Heart right ventricle (tissue), 16 donors: ENCODE measurements around the gene FOXD3. TPM values are rescaled to one million over a fixed set of nuclear protein-coding genes. Genes with fewer than 3 reads are reported as not detected.

Experiments
- ATAC-seq, 8 donors: fragments of 200-7000 bp; cut with Tn5 transposase; one replicate each; pipeline ENCODE4 v1.9.1; 2020; ENCODE audit warnings: mild to moderate bottlenecking in 8 of 8, moderate library complexity in 8 of 8, moderate number of reproducible peaks in 1 of 8
- DNase-seq, 2 donors: peaks; one replicate each; pipeline ENCODE4 v3.0.0-alpha.2; 2020
- H3K27ac ChIP-seq, 10 donors: fragments of 200-600 bp; sonication (generic) in 2 of 10; one replicate each; pipeline versions ENCODE4 v1.5.0 to v1.8.0; 2020 to 2022; ENCODE audit warnings: mild to moderate bottlenecking in 3 of 10
- H3K27me3 ChIP-seq, 7 donors: fragments of 200-600 bp; one replicate each; pipeline ENCODE4 v1.8.0; 2021 to 2022; ENCODE audit warnings: mild to moderate bottlenecking in 2 of 7
- H3K36me3 ChIP-seq, 9 donors: fragments of 200-600 bp; sonication (generic) in 1 of 9; one replicate each; pipeline versions ENCODE4 v1.5.0 to v1.8.0; 2020 to 2022; ENCODE audit warnings: mild to moderate bottlenecking in 2 of 9
- H3K4me1 ChIP-seq, 9 donors: fragments of 200-600 bp; sonication (generic) in 1 of 9; one replicate each; pipeline versions ENCODE4 v1.5.0 to v1.8.0; 2020 to 2022; ENCODE audit warnings: mild to moderate bottlenecking in 4 of 9
- H3K4me3 ChIP-seq, 10 donors: fragments of 200-600 bp; sonication (generic) in 2 of 10; one replicate each; pipeline versions ENCODE4 v1.5.0 to v1.8.0; 2020 to 2022; ENCODE audit warnings: mild to moderate bottlenecking in 7 of 10, moderate library complexity in 2 of 10
- H3K9me3 ChIP-seq, 11 donors: fragments of 200-600 bp in 10 of 11; sonication (generic) in 2 of 11; one replicate each; pipeline versions ENCODE4 v1.5.0 to v1.8.0; 2013 to 2022; ENCODE audit warnings: mild to moderate bottlenecking in 2 of 11, control low read depth in 1 of 11, moderate library complexity in 1 of 11
- WGBS, 2 donors: extraction: QIAGEN DNeasy Blood & Tissue Kit; methylation state at CpG; one replicate each; pipeline ENCODE4 v1.1.7; 2013; ENCODE audit warnings: inconsistent platforms in 1 of 2; 5-methylcytosine and 5-hydroxymethylcytosine counted together
- intact Hi-C, 10 donors: fragments of 100-400 bp; cut with DNase I; formaldehyde crosslinking; loops; one replicate each; pipeline versions ENCODE4 v1.11.1 to v1.14.2; 2022
- polyA plus RNA-seq, 2 donors: library from polyadenylated mRNA; stranded (reverse); fragments of 200-250 nt; gene quantifications; one replicate each; pipeline ENCODE4 v1.2.3, GENCODE V29; 2013
- total RNA-seq, 10 donors: library from RNA; stranded (reverse); fragmentation: NEBNext Ultra II Directional in 3 of 10; extraction: Animal tissue kit (Norgen Biotek cat#: 25700) in 3 of 10; gene quantifications; one replicate each; pipeline versions ENCODE4 v1.2.1 to v1.2.4, GENCODE V29; 2021 to 2023
- TF ChIP-seq, protein P1 (sequence below), 9 donors: fragments of 200-600 bp; sonication (generic) in 2 of 9; IDR thresholded peaks; one replicate each; pipeline versions ENCODE4 v1.5.0 to v1.8.0; 2021 to 2022; ENCODE audit warnings: antibody characterized with exemption in 9 of 9, mild to moderate bottlenecking in 5 of 9, moderate library complexity in 1 of 9
- donor health status: Arrhythmogenic right ventricular cardiomyopathy.
- donor health status: ischemic (EF 13 %, LVEDD 7.1; RV severe dilation, severe dysfunction).
- donor health status: healthy with polysubstance abuse.
- donor health status: DM: no; HTN: yes; CAD: no.
- donor health status: DM: no; HTN: no; CAD: no.
- donor health status: ischemic (EF 25% LVEDD 6.9; RV normal size, moderate dysfunction).
- donor health status: ischemic (EF 25% LVEDD 5.7; RV mildly dilated, moderate dysfunction).
- donor health status: healthy.
- donor health status: DM: yes; HTN: yes; CAD: no.
- donor health status: Ischemic cardiomyopathy.
- donor health status: ischemic (EF 35%, LVEDD 5.7; RV mildly dilated, moderate dysfunction).
- donor health status: nonischemic (EF 11% LVEDD 7.7; RV severe dilation, severe dysfunction).
- donor health status: DM: yes; HTN: yes; CAD: no.
- donor health status: PGD.
- donor health status: ischemic (EF 29% LVEDD 5.4; RV normal size, mild dysfunction).
- donor health status: nonischemic (EF 23%, LVEDD 6.1; RV moderate dilation, normal function).

Gene FOXD3
- total and polyA plus RNA-seq, 12 donors = 0.12 to 0.66 (median 0.28) TPM; not detected in 5

DNA sequence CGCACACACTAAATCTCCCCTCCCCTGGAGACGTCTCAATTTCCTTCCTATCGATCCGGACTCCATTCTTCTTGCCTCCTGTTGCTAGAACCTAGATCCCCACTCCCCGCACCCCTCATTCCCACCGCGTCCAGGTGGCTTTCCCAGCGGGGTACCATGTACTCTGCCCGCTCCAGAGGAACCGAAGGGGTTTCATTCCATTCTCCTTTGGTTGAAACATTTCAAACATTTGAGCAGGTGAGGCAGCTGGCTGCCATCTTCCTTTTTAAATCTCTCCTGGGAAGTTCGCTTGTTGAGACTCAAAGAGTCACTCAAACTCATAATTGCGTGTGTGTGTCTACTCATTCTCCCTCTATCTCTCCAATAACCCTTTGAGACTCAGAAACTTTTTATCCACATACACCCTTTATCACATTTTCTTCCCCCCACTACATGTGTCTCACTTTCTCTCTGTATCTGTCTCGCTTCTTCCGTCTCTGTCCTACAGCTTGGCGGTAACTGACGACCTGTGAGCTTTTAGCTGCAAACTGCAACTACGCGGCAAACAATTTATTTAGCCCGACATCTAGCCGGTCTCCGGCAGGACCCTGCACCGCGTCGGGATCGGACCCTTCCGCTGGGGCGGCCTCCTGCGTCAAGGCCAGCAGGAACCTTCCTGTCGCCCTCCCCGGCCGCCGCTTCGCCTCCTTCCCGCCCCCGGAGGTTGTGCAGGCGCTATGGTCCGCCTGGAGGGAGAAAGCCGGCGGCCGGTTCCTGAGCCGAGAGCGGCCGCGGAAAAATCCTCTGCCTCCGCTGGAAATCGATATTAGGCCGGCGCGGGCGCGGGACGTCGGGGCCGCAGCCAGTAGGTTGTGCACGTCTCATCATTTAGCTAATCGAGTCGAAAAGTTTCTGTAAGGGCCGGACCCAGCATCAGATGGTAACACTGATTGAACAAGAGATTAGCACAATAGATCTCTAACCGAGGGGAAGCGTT lies 3.0 kb upstream of the FOXD3 start:
- H3K9me3 ChIP-seq = no peaks in the 10 kb centered on the region
- TF ChIP-seq, protein P1, sequence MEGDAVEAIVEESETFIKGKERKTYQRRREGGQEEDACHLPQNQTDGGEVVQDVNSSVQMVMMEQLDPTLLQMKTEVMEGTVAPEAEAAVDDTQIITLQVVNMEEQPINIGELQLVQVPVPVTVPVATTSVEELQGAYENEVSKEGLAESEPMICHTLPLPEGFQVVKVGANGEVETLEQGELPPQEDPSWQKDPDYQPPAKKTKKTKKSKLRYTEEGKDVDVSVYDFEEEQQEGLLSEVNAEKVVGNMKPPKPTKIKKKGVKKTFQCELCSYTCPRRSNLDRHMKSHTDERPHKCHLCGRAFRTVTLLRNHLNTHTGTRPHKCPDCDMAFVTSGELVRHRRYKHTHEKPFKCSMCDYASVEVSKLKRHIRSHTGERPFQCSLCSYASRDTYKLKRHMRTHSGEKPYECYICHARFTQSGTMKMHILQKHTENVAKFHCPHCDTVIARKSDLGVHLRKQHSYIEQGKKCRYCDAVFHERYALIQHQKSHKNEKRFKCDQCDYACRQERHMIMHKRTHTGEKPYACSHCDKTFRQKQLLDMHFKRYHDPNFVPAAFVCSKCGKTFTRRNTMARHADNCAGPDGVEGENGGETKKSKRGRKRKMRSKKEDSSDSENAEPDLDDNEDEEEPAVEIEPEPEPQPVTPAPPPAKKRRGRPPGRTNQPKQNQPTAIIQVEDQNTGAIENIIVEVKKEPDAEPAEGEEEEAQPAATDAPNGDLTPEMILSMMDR (IDR thresholded peaks at IDR 0.05) = no peak
- peak overlapping the region in 1 of 10 donors; percentile 21 for H3K27ac ChIP-seq
- H3K4me3 ChIP-seq = peak overlapping the region in 1 of 10 donors; percentile 24
- DNase-seq = no peak
- intact Hi-C loops = no loop called here
- WGBS, 2 donors = 6% methylated on average over 60 of the region's 60 CpGs
- no peak for ATAC-seq
- peaks cover 0 to 10% (median 0%) of the 10 kb centered on the region in 9 donors for H3K36me3 ChIP-seq
- peaks cover 3 to 69% (median 39%) of the 10 kb centered on the region in 9 donors for H3K4me1 ChIP-seq
- peaks cover 65 to 100% (median 100%) of the 10 kb centered on the region in 7 donors for H3K27me3 ChIP-seq

DNA sequence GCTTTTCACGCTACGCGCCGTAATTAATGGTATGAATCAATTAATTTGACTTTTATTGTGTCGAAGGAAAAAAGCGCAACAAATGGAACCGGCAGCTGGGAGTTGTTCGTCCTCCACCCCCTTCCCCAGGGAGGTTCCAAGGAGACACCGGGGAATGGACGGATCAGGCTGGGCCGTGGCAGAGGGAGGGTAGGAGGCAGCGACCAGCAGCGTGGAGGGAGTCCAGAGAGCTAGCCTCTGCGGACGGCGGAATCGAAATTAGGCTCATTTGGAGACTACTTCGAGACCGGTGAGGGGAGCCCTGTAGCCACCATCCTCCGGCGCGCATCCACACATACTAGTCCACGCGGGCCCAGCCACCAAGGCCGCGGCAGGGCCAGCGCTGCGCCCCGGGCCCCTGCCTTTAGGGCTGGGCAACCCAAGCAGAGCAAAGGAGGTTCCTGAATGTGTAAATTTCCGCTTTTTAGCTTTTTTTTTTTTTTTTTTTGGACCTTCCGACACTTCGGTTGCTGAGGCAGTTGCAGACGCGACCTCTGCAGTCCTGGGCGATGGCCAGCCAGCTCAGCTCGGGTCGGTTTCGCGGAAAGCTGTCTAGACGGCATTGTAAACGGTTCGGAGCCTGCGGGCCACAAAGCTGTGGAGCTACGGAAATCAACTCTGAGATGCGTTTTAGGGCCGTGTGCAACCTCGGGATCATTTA lies 2.2 kb upstream of the FOXD3 start:
- WGBS, 2 donors = 5 to 9% methylated on average over 47 of the region's 47 CpGs
- Histone ChIP-seq H3K4me1 (peaks cover 3 to 75% (median 42%) of the 10 kb centered on the region in 9 donors), H3K4me3 (peak overlapping the region in 1 of 10 donors; percentile 24), H3K36me3 (peaks cover 0 to 10% (median 0%) of the 10 kb centered on the region in 9 donors), H3K27ac (peak overlapping the region in 1 of 10 donors; percentile 21), H3K27me3 (peaks cover 67 to 100% (median 100%) of the 10 kb centered on the region in 7 donors), H3K9me3 (no peaks in the 10 kb centered on the region)
- no peak for DNase-seq
- no peak for ATAC-seq
- TF ChIP-seq, protein P1 (IDR thresholded peaks at IDR 0.05) = no peak
- intact Hi-C loops = no loop called here

DNA sequence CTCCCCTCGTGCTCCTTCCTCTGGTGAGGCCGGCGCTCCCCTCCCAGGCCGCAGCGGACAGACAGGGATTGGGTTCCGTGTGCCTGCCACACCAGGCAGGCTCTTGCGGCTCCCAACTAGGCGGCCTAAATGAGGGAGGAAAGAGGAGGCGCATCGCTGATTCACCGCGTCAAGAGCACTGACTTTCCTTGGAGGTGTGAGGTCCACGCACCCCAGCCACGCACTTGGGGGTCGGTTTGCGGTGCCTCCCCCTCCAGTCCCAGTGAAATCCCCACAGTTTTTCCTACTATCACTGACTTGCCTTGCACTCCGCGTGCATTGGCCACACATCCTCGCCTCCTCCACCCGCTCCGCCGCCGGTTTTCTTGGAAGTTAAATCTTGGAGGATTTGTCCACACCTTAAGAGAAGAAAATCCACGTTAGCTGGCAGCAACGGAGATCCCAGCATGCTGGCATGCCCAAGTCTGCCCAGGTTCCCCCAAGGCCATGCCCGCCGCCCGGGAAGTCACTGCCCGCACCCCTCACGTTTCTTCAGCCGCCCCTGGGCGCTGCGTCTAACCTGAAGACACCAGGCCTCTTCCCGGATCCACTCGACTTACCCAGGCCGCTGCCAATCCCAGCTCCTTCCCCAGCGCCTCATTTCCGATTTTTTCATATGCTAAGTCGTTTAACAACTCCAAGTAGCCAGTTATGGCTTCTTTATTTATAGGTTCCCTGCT lies 1.1 kb upstream of the FOXD3 start:
- peaks cover 77 to 100% (median 100%) of the 10 kb centered on the region in 7 donors for H3K27me3 ChIP-seq
- DNase-seq = no peak
- 7 to 10% methylated on average over 39 of the region's 39 CpGs for WGBS, 2 donors
- peaks cover 0 to 10% (median 0%) of the 10 kb centered on the region in 9 donors for H3K36me3 ChIP-seq
- intact Hi-C loops = no loop called here
- peaks cover 3 to 77% (median 42%) of the 10 kb centered on the region in 9 donors for H3K4me1 ChIP-seq
- H3K4me3 ChIP-seq = peak overlapping the region in 5 of 10 donors; percentile 24 to 65 (median 55)
- H3K27ac ChIP-seq = peak overlapping the region in 1 of 10 donors; percentile 52
- TF ChIP-seq, protein P1 (IDR thresholded peaks at IDR 0.05) = peak in 1 of 9 donors; percentile 5
- H3K9me3 ChIP-seq = no peaks in the 10 kb centered on the region
- ATAC-seq = no peak

DNA sequence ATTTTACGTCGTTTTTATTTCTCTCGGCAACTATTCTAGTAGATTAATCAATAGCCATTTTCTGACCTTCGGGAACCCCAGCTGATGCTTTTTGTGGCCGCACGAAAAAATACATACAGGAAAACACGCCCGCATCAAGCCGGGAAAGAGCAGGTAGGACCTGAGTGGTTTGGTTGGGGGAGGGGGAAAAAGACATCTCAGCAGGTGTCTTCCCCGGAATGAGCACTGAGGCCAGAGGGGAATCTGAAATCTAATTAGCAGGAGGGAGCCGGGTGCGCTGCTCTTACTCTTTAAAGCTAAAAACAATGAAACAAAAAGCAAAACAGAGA lies 618 bp upstream of the FOXD3 start:
- 7% methylated on average over 12 of the region's 12 CpGs for WGBS, 2 donors
- H3K27me3 ChIP-seq = peaks cover 74 to 100% (median 100%) of the 10 kb centered on the region in 7 donors
- peak overlapping the region; percentile 36 to 65 (median 54) for H3K4me3 ChIP-seq
- peak overlapping the region in 1 of 10 donors; percentile 52 for H3K27ac ChIP-seq
- intact Hi-C loops = no loop called here
- DNase-seq = no peak
- H3K36me3 ChIP-seq = peaks cover 0 to 11% (median 0%) of the 10 kb centered on the region in 9 donors
- no peaks in the 10 kb centered on the region for H3K9me3 ChIP-seq
- TF ChIP-seq, protein P1 (IDR thresholded peaks at IDR 0.05) = no peak
- H3K4me1 ChIP-seq = peaks cover 3 to 80% (median 40%) of the 10 kb centered on the region in 9 donors
- no peak for ATAC-seq
